ENCODE measurements around the gene DLG5. TPM values are rescaled to one million over a fixed set of nuclear protein-coding genes. Genes with fewer than 3 reads are reported as not detected.

The DLG5 gene
- total RNA-seq, 1 donor from 2014 or later = 64.5 TPM

GRCh38 chr10:77869626-77870420 lies 56.7 kb downstream of the DLG5 start:
- Mint-ChIP-seq H3K4me1 (ENCODE audit: unreplicated experiment) (peaks cover 53% of the 10 kb centered on the region), H3K36me3 (ENCODE audit: low read depth, unreplicated experiment) (peaks cover 19% of the 10 kb centered on the region), H3K27me3 (ENCODE audit: unreplicated experiment) (peaks cover 14% of the 10 kb centered on the region), H3K9me3 (ENCODE audit: unreplicated experiment) (no peaks in the 10 kb centered on the region), H3K4me3 (ENCODE audit: unreplicated experiment) (no peak overlapping the region), H3K27ac (ENCODE audit: unreplicated experiment) (no peak overlapping the region)
- TF ChIP-seq CTCF (IDR thresholded peaks at IDR 0.05; ENCODE audit: unreplicated experiment) = no peak
- no peak for DNase-seq (ENCODE audit: low spot score)

GRCh38 chr10:77868523-77868922 lies 58.0 kb downstream of the DLG5 start:
- Mint-ChIP-seq H3K4me1 (ENCODE audit: unreplicated experiment) (peaks cover 53% of the 10 kb centered on the region), H3K27me3 (ENCODE audit: unreplicated experiment) (peaks cover 13% of the 10 kb centered on the region), H3K36me3 (ENCODE audit: low read depth, unreplicated experiment) (peaks cover 21% of the 10 kb centered on the region), H3K27ac (ENCODE audit: unreplicated experiment) (no peak overlapping the region), H3K4me3 (ENCODE audit: unreplicated experiment) (no peak overlapping the region), H3K9me3 (ENCODE audit: unreplicated experiment) (no peaks in the 10 kb centered on the region)
- no peak for TF ChIP-seq CTCF (IDR thresholded peaks at IDR 0.05; ENCODE audit: unreplicated experiment)
- no peak for DNase-seq (ENCODE audit: low spot score)

GRCh38 chr10:77867124-77867719 lies 59.3 kb downstream of the DLG5 start:
- Mint-ChIP-seq H3K4me1 (ENCODE audit: unreplicated experiment) (peaks cover 52% of the 10 kb centered on the region), H3K27ac (ENCODE audit: unreplicated experiment) (no peak overlapping the region)
- no peak for DNase-seq (ENCODE audit: low spot score)

GRCh38 chr10:77866598-77866997 lies 60.0 kb downstream of the DLG5 start:
- TF ChIP-seq CTCF (IDR thresholded peaks at IDR 0.05; ENCODE audit: unreplicated experiment) = no peak
- Mint-ChIP-seq H3K27ac (ENCODE audit: unreplicated experiment) (no peak overlapping the region), H3K27me3 (ENCODE audit: unreplicated experiment) (peaks cover 9% of the 10 kb centered on the region), H3K4me1 (ENCODE audit: unreplicated experiment) (peaks cover 47% of the 10 kb centered on the region), H3K9me3 (ENCODE audit: unreplicated experiment) (no peaks in the 10 kb centered on the region), H3K4me3 (ENCODE audit: unreplicated experiment) (no peak overlapping the region), H3K36me3 (ENCODE audit: low read depth, unreplicated experiment) (peaks cover 12% of the 10 kb centered on the region)
- no peak for DNase-seq (ENCODE audit: low spot score)

More at GRCh38 chr10:77867124-77867719, 59.3 kb downstream of the DLG5 start:
- H3K4me3 Mint-ChIP-seq (ENCODE audit: unreplicated experiment) = no peak overlapping the region
- H3K36me3 Mint-ChIP-seq (ENCODE audit: low read depth, unreplicated experiment) = peaks cover 18% of the 10 kb centered on the region
- TF ChIP-seq CTCF (IDR thresholded peaks at IDR 0.05; ENCODE audit: unreplicated experiment) = no peak
- no peaks in the 10 kb centered on the region for H3K9me3 Mint-ChIP-seq (ENCODE audit: unreplicated experiment)
- peaks cover 8% of the 10 kb centered on the region for H3K27me3 Mint-ChIP-seq (ENCODE audit: unreplicated experiment)

All from endothelial cell (in vitro differentiated cells).